Measurements from ENCODE around the gene SAMD7. TPM values are rescaled to one million over a fixed set of nuclear protein-coding genes. Genes with fewer than 3 reads are reported as not detected.

The SAMD7 gene
- total and polyA plus RNA-seq, 12 donors: not detected

GRCh38 chr3:169865176-169865767 lies 46.1 kb upstream of the SAMD7 start:
- Histone ChIP-seq H3K4me3 (no peak overlapping the region), H3K27me3 (no peaks in the 10 kb centered on the region), H3K36me3 (replicated peaks in 1 of 2) (no peaks in the 10 kb centered on the region), H3K9me3 (replicated peaks in 1 of 3) (no peaks in the 10 kb centered on the region), H3K4me1 (replicated peaks in 1 of 2) (no peaks in the 10 kb centered on the region), H3K27ac (no peak overlapping the region)
- TF ChIP-seq POLR2A (IDR thresholded peaks at IDR 0.05) (no peak), CTCF (IDR thresholded peaks at IDR 0.05) (no peak)
- intact Hi-C loops (cut with DNase I): loop anchor here in 1 of 2 donors (10.0 kb wide), 1 partner anchor 100 kb away; the partner anchor contains the start of gene SEC62
- no peak for DNase-seq
- 69 to 79% (median 77%) methylated on average over 12 of the region's 12 CpGs for WGBS, 4 donors

- no peaks in the 10 kb centered on the region for H3K9me3 ChIP-seq (replicated peaks in 1 of 3)
- H3K36me3 ChIP-seq (replicated peaks in 1 of 2): no peaks in the 10 kb centered on the region
- no peak overlapping the region for H3K4me3 ChIP-seq
- no peaks in the 10 kb centered on the region for H3K27me3 ChIP-seq
- 82 to 92% (median 86%) methylated on average over 3 of the region's 3 CpGs for WGBS, 4 donors
- no peak for DNase-seq
- H3K4me1 ChIP-seq (replicated peaks in 1 of 2): no peaks in the 10 kb centered on the region
- intact Hi-C loops (cut with DNase I): loop anchor here in 1 of 2 donors (10.0 kb wide), 1 partner anchor 97 kb away; the partner anchor contains the start of gene SEC62
- H3K27ac ChIP-seq: no peak overlapping the region
- TF ChIP-seq CTCF (IDR thresholded peaks at IDR 0.05): no peak
- TF ChIP-seq POLR2A (IDR thresholded peaks at IDR 0.05): no peak
These were observed 43.7 kb upstream of the SAMD7 start for GRCh38 chr3:169867584-169868210.

- intact Hi-C loops (cut with DNase I): loop anchor here in 1 of 2 donors (10.0 kb wide), 1 partner anchor 96 kb away; the partner anchor contains the start of gene SEC62
- WGBS, 4 donors: 65 to 82% (median 73%) methylated on average over 2 of the region's 2 CpGs
- no peaks in the 10 kb centered on the region for H3K36me3 ChIP-seq (replicated peaks in 1 of 2)
These were observed 43.0 kb upstream of the SAMD7 start for GRCh38 chr3:169868369-169868768.

More at GRCh38 chr3:169868369-169868768, 43.0 kb upstream of the SAMD7 start:
- no peak for DNase-seq
- H3K27ac ChIP-seq: no peak overlapping the region
- TF ChIP-seq POLR2A (IDR thresholded peaks at IDR 0.05): no peak
- no peak for TF ChIP-seq CTCF (IDR thresholded peaks at IDR 0.05)
- H3K4me1 ChIP-seq (replicated peaks in 1 of 2): no peaks in the 10 kb centered on the region
- H3K4me3 ChIP-seq: no peak overlapping the region
- H3K27me3 ChIP-seq: no peaks in the 10 kb centered on the region
- no peaks in the 10 kb centered on the region for H3K9me3 ChIP-seq (replicated peaks in 1 of 3)
